SK-N-SH (cell line): Measurements from ENCODE around the gene HRH1.

Experiments used
- NFIC ChIP-seq: IDR thresholded peaks from 2 replicates; pipeline ENCODE4 v1.4.0; 2012; ENCODE audit warnings: borderline replicate concordance
- SMC3 ChIP-seq: IDR thresholded peaks from 2 replicates; pipeline ENCODE4 v1.6.1; 2012; ENCODE audit warnings: low read depth, low read length, improper control_type of control experiment
- TF ChIP-seq, protein P1 (sequence below): fragments of 150-350 bp; IDR thresholded peaks from 2 replicates; pipeline ENCODE4 v1.6.1; 2017; ENCODE audit warnings: antibody characterized with exemption, low read length, low read depth, borderline replicate concordance

DNA sequence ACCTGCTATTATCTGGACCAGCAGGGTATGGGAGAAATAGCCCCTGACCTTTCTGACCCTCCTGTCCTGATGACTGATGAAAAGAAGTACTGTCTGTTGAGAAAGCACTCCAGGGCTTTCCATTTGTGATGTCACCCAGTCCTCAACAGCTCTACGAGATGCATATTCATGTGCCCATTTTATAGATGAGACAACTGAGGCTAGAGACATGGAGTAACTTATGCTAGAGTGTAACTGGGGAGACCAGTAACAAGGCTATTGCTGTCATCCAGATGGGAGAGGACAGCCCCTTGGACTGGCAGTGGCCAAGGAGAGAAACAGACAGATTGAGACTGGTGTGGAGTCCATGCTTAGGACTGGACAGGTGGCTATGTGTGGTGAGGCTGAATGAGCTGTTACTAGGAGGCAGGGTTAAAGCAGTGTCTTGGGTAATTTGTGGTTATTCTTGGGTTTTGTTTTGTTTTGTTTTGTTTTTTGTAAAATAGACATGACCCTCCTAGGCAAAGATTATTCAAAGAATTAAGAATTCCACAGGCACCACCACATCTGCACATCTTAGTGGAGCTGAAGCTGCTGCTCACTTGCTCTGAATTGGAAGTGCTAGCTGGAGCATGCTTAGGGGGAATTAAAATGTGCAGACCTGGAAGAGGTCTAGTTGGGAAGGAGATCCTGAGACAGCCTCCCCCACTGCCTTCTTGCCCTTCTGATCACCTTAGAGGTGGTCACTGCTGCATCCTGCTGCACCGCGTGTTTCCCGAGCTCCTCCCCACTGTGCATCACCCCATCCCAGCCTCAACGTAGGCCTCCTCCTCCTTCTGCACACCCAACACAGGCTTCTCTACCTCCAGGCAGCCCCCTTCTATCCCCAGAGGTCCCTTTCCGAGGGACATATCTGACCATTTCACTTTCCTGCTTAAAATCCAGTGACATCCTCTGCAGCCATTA is 8.4 kb downstream of the HRH1 start:
- TF ChIP-seq, protein P1, sequence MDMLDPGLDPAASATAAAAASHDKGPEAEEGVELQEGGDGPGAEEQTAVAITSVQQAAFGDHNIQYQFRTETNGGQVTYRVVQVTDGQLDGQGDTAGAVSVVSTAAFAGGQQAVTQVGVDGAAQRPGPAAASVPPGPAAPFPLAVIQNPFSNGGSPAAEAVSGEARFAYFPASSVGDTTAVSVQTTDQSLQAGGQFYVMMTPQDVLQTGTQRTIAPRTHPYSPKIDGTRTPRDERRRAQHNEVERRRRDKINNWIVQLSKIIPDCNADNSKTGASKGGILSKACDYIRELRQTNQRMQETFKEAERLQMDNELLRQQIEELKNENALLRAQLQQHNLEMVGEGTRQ, result no peak
- TF ChIP-seq NFIC (no peak), SMC3 (no peak)
